Measurements from ENCODE around the gene VWA8.
"Not testable (repeated sequence)": the region's sequence is repeated elsewhere in the genome, so short reads cannot be mapped to it uniquely, and the experiment has no call there.

VWA8 gene

GRCh38 chr13:41978007-41978406 is 17.1 kb upstream of the VWA8 start:
- H3K4me3 ChIP-seq (ENCODE audit: low read length), result no peak overlapping the region
- no peak for TF ChIP-seq ZNF274 (IDR thresholded peaks at IDR 0.05; ENCODE audit: low read depth, low read length)

GRCh38 chr13:41976476-41976875 is 15.6 kb upstream of the VWA8 start:
- H3K4me3 ChIP-seq (ENCODE audit: low read length), result no peak overlapping the region
- TF ChIP-seq ZNF274 (IDR thresholded peaks at IDR 0.05; ENCODE audit: low read depth, low read length), result no peak

GRCh38 chr13:41974262-41974900 is 13.5 kb upstream of the VWA8 start:
- no peak overlapping the region for H3K4me3 ChIP-seq (ENCODE audit: low read length)
- TF ChIP-seq ZNF274 (IDR thresholded peaks at IDR 0.05; ENCODE audit: low read depth, low read length), result no peak

GRCh38 chr13:41973247-41973741 is 12.4 kb upstream of the VWA8 start:
- no peak for TF ChIP-seq ZNF274 (IDR thresholded peaks at IDR 0.05; ENCODE audit: low read depth, low read length)
- no peak overlapping the region for H3K4me3 ChIP-seq (ENCODE audit: low read length)

GRCh38 chr13:41971848-41972247 is 10.9 kb upstream of the VWA8 start:
- no peak for TF ChIP-seq ZNF274 (IDR thresholded peaks at IDR 0.05; ENCODE audit: low read depth, low read length)
- H3K4me3 ChIP-seq (ENCODE audit: low read length), result no peak overlapping the region

- H3K4me3 ChIP-seq (ENCODE audit: low read length), result no peak overlapping the region
- TF ChIP-seq ZNF274 (IDR thresholded peaks at IDR 0.05; ENCODE audit: low read depth, low read length), result no peak
These were observed 10.0 kb upstream of the VWA8 start for GRCh38 chr13:41970918-41971317.

GRCh38 chr13:41970022-41970421 is 9.1 kb upstream of the VWA8 start:
- no peak overlapping the region for H3K4me3 ChIP-seq (ENCODE audit: low read length)
- no peak for TF ChIP-seq ZNF274 (IDR thresholded peaks at IDR 0.05; ENCODE audit: low read depth, low read length)

GRCh38 chr13:41969072-41969471 is 8.2 kb upstream of the VWA8 start:
- no peak for TF ChIP-seq ZNF274 (IDR thresholded peaks at IDR 0.05; ENCODE audit: low read depth, low read length)
- H3K4me3 ChIP-seq (ENCODE audit: low read length), result no peak overlapping the region

- H3K4me3 ChIP-seq (ENCODE audit: low read length), result no peak overlapping the region
These were observed 5.8 kb upstream of the VWA8 start for GRCh38 chr13:41966671-41967070.

GRCh38 chr13:41962994-41963393 is 2.1 kb upstream of the VWA8 start:
- H3K4me3 ChIP-seq (ENCODE audit: low read length), result no peak overlapping the region
- no peak for TF ChIP-seq ZNF274 (IDR thresholded peaks at IDR 0.05; ENCODE audit: low read depth, low read length)

More at GRCh38 chr13:41966671-41967070, 5.8 kb upstream of the VWA8 start:
- no peak for TF ChIP-seq ZNF274 (IDR thresholded peaks at IDR 0.05; ENCODE audit: low read depth, low read length)

GRCh38 chr13:41961466-41961760 is 504 bp upstream of the VWA8 start:
- H3K4me3 ChIP-seq (ENCODE audit: low read length), result peak overlapping the region; percentile 83
- no peak for TF ChIP-seq ZNF274 (IDR thresholded peaks at IDR 0.05; ENCODE audit: low read depth, low read length)

- no peak for TF ChIP-seq ZNF274 (IDR thresholded peaks at IDR 0.05; ENCODE audit: low read depth, low read length)
- peak overlapping the region; percentile 83 for H3K4me3 ChIP-seq (ENCODE audit: low read length)
These were observed 685 bp downstream of the VWA8 start for GRCh38 chr13:41960211-41960636.

- no peak for TF ChIP-seq ZNF274 (IDR thresholded peaks at IDR 0.05; ENCODE audit: low read depth, low read length)
- peak overlapping the region; percentile 42; the same call in 1 of the 2 replicates for H3K4me3 ChIP-seq (ENCODE audit: low read length)
These were observed 4.6 kb downstream of the VWA8 start for GRCh38 chr13:41956272-41956671.

- no peak overlapping the region; the same call in 1 of the 2 replicates for H3K4me3 ChIP-seq (ENCODE audit: low read length)
- no peak for TF ChIP-seq ZNF274 (IDR thresholded peaks at IDR 0.05; ENCODE audit: low read depth, low read length)
These were observed 5.3 kb downstream of the VWA8 start for GRCh38 chr13:41955605-41956004.

- no peak overlapping the region for H3K4me3 ChIP-seq (ENCODE audit: low read length)
- TF ChIP-seq ZNF274 (IDR thresholded peaks at IDR 0.05; ENCODE audit: low read depth, low read length), result no peak
These were observed 6.7 kb downstream of the VWA8 start for GRCh38 chr13:41954226-41954625.

- H3K4me3 ChIP-seq (ENCODE audit: low read length), result no peak overlapping the region
- no peak for TF ChIP-seq ZNF274 (IDR thresholded peaks at IDR 0.05; ENCODE audit: low read depth, low read length)
These were observed 8.2 kb downstream of the VWA8 start for GRCh38 chr13:41952749-41953148.

- not testable (repeated sequence) for H3K4me3 ChIP-seq (ENCODE audit: low read length)
These were observed 11.8 kb downstream of the VWA8 start for GRCh38 chr13:41949104-41949503.

Measured in GM08714 (cell line).